ENCODE data around the gene IL19.

Gene IL19

GRCh38 chr1:206883160-206883559 lies 112.6 kb downstream of the IL19 start:
- Histone ChIP-seq H3K9me3 (ENCODE audit: control insufficient read depth, insufficient read depth, low read length) (0 out of 2 replicates have a peak, but pooled peaks cover 5% of the 10 kb centered on the region), H3K27me3 (ENCODE audit: control insufficient read depth, insufficient read depth, low read length) (no peaks in the 10 kb centered on the region), H3K27ac (ENCODE audit: low read depth, low read length) (no peak overlapping the region), H3K4me3 (ENCODE audit: low read depth, low read length) (no peak overlapping the region), H3K9ac (ENCODE audit: low read depth, low read length) (no peak overlapping the region), H3K36me3 (ENCODE audit: control insufficient read depth, insufficient read depth, low read length) (no peaks in the 10 kb centered on the region), H3K4me1 (ENCODE audit: control insufficient read depth, insufficient read depth, low read length) (no peaks in the 10 kb centered on the region)

GRCh38 chr1:206883876-206884275 lies 113.3 kb downstream of the IL19 start:
- H3K4me3 ChIP-seq (ENCODE audit: low read depth, low read length): no peak overlapping the region
- no peaks in the 10 kb centered on the region for H3K27me3 ChIP-seq (ENCODE audit: control insufficient read depth, insufficient read depth, low read length)
- no peaks in the 10 kb centered on the region for H3K36me3 ChIP-seq (ENCODE audit: control insufficient read depth, insufficient read depth, low read length)
- H3K4me1 ChIP-seq (ENCODE audit: control insufficient read depth, insufficient read depth, low read length): no peaks in the 10 kb centered on the region
- no peak overlapping the region for H3K9ac ChIP-seq (ENCODE audit: low read depth, low read length)
- H3K27ac ChIP-seq (ENCODE audit: low read depth, low read length): no peak overlapping the region
- no peaks in the 10 kb centered on the region for H3K9me3 ChIP-seq (ENCODE audit: control insufficient read depth, insufficient read depth, low read length)

GRCh38 chr1:206885341-206886060 lies 114.9 kb downstream of the IL19 start:
- Histone ChIP-seq H3K9me3 (ENCODE audit: control insufficient read depth, insufficient read depth, low read length) (no peaks in the 10 kb centered on the region), H3K27ac (ENCODE audit: low read depth, low read length) (no peak overlapping the region), H3K4me1 (ENCODE audit: control insufficient read depth, insufficient read depth, low read length) (peaks cover 6% of the 10 kb centered on the region), H3K36me3 (ENCODE audit: control insufficient read depth, insufficient read depth, low read length) (no peaks in the 10 kb centered on the region), H3K9ac (ENCODE audit: low read depth, low read length) (no peak overlapping the region), H3K27me3 (ENCODE audit: control insufficient read depth, insufficient read depth, low read length) (no peaks in the 10 kb centered on the region), H3K4me3 (ENCODE audit: low read depth, low read length) (no peak overlapping the region)

GRCh38 chr1:206886831-206887230 lies 116.3 kb downstream of the IL19 start:
- no peak overlapping the region for H3K9ac ChIP-seq (ENCODE audit: low read depth, low read length)

GRCh38 chr1:206887701-206888100 lies 117.1 kb downstream of the IL19 start:
- no peak overlapping the region for H3K4me3 ChIP-seq (ENCODE audit: low read depth, low read length)
- no peaks in the 10 kb centered on the region for H3K27me3 ChIP-seq (ENCODE audit: control insufficient read depth, insufficient read depth, low read length)
- H3K27ac ChIP-seq (ENCODE audit: low read depth, low read length): no peak overlapping the region
- H3K9me3 ChIP-seq (ENCODE audit: control insufficient read depth, insufficient read depth, low read length): no peaks in the 10 kb centered on the region
- no peak overlapping the region for H3K9ac ChIP-seq (ENCODE audit: low read depth, low read length)
- peaks cover 9% of the 10 kb centered on the region for H3K4me1 ChIP-seq (ENCODE audit: control insufficient read depth, insufficient read depth, low read length)
- H3K36me3 ChIP-seq (ENCODE audit: control insufficient read depth, insufficient read depth, low read length): no peaks in the 10 kb centered on the region

More at GRCh38 chr1:206886831-206887230, 116.3 kb downstream of the IL19 start:
- Histone ChIP-seq H3K27me3 (ENCODE audit: control insufficient read depth, insufficient read depth, low read length) (no peaks in the 10 kb centered on the region), H3K4me1 (ENCODE audit: control insufficient read depth, insufficient read depth, low read length) (peaks cover 9% of the 10 kb centered on the region), H3K27ac (ENCODE audit: low read depth, low read length) (no peak overlapping the region), H3K36me3 (ENCODE audit: control insufficient read depth, insufficient read depth, low read length) (no peaks in the 10 kb centered on the region), H3K9me3 (ENCODE audit: control insufficient read depth, insufficient read depth, low read length) (no peaks in the 10 kb centered on the region), H3K4me3 (ENCODE audit: low read depth, low read length) (no peak overlapping the region)

- H3K27me3 ChIP-seq (ENCODE audit: control insufficient read depth, insufficient read depth, low read length): no peaks in the 10 kb centered on the region
- H3K27ac ChIP-seq (ENCODE audit: low read depth, low read length): no peak overlapping the region
- H3K9me3 ChIP-seq (ENCODE audit: control insufficient read depth, insufficient read depth, low read length): no peaks in the 10 kb centered on the region
- no peaks in the 10 kb centered on the region for H3K36me3 ChIP-seq (ENCODE audit: control insufficient read depth, insufficient read depth, low read length)
- no peak overlapping the region for H3K4me3 ChIP-seq (ENCODE audit: low read depth, low read length)
- peaks cover 9% of the 10 kb centered on the region for H3K4me1 ChIP-seq (ENCODE audit: control insufficient read depth, insufficient read depth, low read length)
- no peak overlapping the region for H3K9ac ChIP-seq (ENCODE audit: low read depth, low read length)
These were observed 119.8 kb downstream of the IL19 start for GRCh38 chr1:206890125-206891060.

- H3K9ac ChIP-seq (ENCODE audit: low read depth, low read length): no peak overlapping the region
- peaks cover 9% of the 10 kb centered on the region for H3K4me1 ChIP-seq (ENCODE audit: control insufficient read depth, insufficient read depth, low read length)
- no peak overlapping the region for H3K4me3 ChIP-seq (ENCODE audit: low read depth, low read length)
- no peak overlapping the region for H3K27ac ChIP-seq (ENCODE audit: low read depth, low read length)
- no peaks in the 10 kb centered on the region for H3K36me3 ChIP-seq (ENCODE audit: control insufficient read depth, insufficient read depth, low read length)
- H3K27me3 ChIP-seq (ENCODE audit: control insufficient read depth, insufficient read depth, low read length): no peaks in the 10 kb centered on the region
- no peaks in the 10 kb centered on the region for H3K9me3 ChIP-seq (ENCODE audit: control insufficient read depth, insufficient read depth, low read length)
These were observed 120.8 kb downstream of the IL19 start for GRCh38 chr1:206891412-206891811.

Measured in HUES48 (cell line).